H9 (cell line): ENCODE data around the gene OBSL1. TPM values are rescaled to one million over a fixed set of nuclear protein-coding genes. Genes with fewer than 3 reads are reported as not detected.
A peak's percentile ranks its signal among the peaks of the same experiment; 100 is the strongest.

Source experiments
- DNase-seq: peaks from one replicate; pipeline ENCODE4 v3.0.0-alpha.2; 2017
- H2AFZ ChIP-seq: one replicate; pipeline ENCODE4 v1.6.1; 2013; ENCODE audit warnings: mild to moderate bottlenecking, low read length, control low read depth, moderate library complexity
- H2AK5ac ChIP-seq: 2 replicates; pipeline ENCODE4 v1.6.1; 2013; ENCODE audit warnings: low read length, control low read depth, mixed read lengths; ENCODE audit not compliant: insufficient read length
- H2BK120ac ChIP-seq: one replicate; pipeline ENCODE4 v1.6.1; 2013; ENCODE audit warnings: low read depth, mild to moderate bottlenecking, low read length, control low read depth, inconsistent platforms; ENCODE audit not compliant: poor library complexity, severe bottlenecking
- H2BK12ac ChIP-seq: 2 replicates; pipeline ENCODE4 v1.6.1; 2013; ENCODE audit warnings: low read length, control low read depth, mixed read lengths, low read depth; ENCODE audit not compliant: insufficient read length
- H2BK15ac ChIP-seq: 2 replicates; pipeline ENCODE4 v1.6.1; 2013; ENCODE audit warnings: low read depth, low read length, control low read depth
- H2BK20ac ChIP-seq: one replicate; pipeline ENCODE4 v1.6.1; 2013; ENCODE audit warnings: low read depth, mild to moderate bottlenecking, low read length, control low read depth, inconsistent platforms; ENCODE audit not compliant: poor library complexity, severe bottlenecking
- H2BK5ac ChIP-seq: 2 replicates; pipeline ENCODE4 v1.6.1; 2013; ENCODE audit warnings: low read length, control low read depth, mixed read lengths; ENCODE audit not compliant: insufficient read length
- H3K14ac ChIP-seq: 2 replicates; pipeline ENCODE4 v1.6.1; 2013; ENCODE audit warnings: low read length, control low read depth; ENCODE audit not compliant: insufficient read depth
- H3K18ac ChIP-seq: 2 replicates; pipeline ENCODE4 v1.6.1; 2013; ENCODE audit warnings: low read depth, mild to moderate bottlenecking, mixed read lengths, low read length, control low read depth; ENCODE audit not compliant: insufficient read length
- H3K23ac ChIP-seq: 2 replicates; pipeline ENCODE4 v1.6.1; 2013; ENCODE audit warnings: low read length, control low read depth, mixed read lengths, low read depth; ENCODE audit not compliant: insufficient read length
- H3K23me2 ChIP-seq: 2 replicates; pipeline ENCODE4 v1.6.1; 2013; ENCODE audit warnings: low read depth, mild to moderate bottlenecking, mixed read lengths, low read length, control low read depth; ENCODE audit not compliant: insufficient read length, poor library complexity, severe bottlenecking
- H3K27ac ChIP-seq: 2 replicates; pipeline ENCODE4 v1.5.1; 2013; ENCODE audit warnings: low read length, control low read depth, mixed read lengths, low read depth; ENCODE audit not compliant: insufficient read length
- H3K27me3 ChIP-seq: 2 replicates; pipeline ENCODE4 v1.6.1; 2013; ENCODE audit warnings: low read length, control low read depth, inconsistent platforms; ENCODE audit not compliant: insufficient read depth
- H3K4ac ChIP-seq: 2 replicates; pipeline ENCODE4 v1.6.1; 2013; ENCODE audit warnings: low read depth, mild to moderate bottlenecking, control low read depth, inconsistent platforms, low read length, moderate library complexity
- H3K4me1 ChIP-seq: 2 replicates; pipeline ENCODE4 v1.6.1; 2013; ENCODE audit warnings: low read length, control low read depth, inconsistent platforms; ENCODE audit not compliant: insufficient read depth
- H3K4me2 ChIP-seq: 2 replicates; pipeline ENCODE4 v1.6.1; 2013; ENCODE audit warnings: low read length, control low read depth, mixed read lengths; ENCODE audit not compliant: insufficient read length, insufficient read depth
- H3K56ac ChIP-seq: 2 replicates; pipeline ENCODE4 v1.6.1; 2013; ENCODE audit warnings: low read depth, mild to moderate bottlenecking, mixed read lengths, low read length, control low read depth; ENCODE audit not compliant: insufficient read length
- H3K79me1 ChIP-seq: 2 replicates; pipeline ENCODE4 v1.6.1; 2013; ENCODE audit warnings: low read depth, mild to moderate bottlenecking, moderate library complexity, low read length, control low read depth, inconsistent platforms; ENCODE audit not compliant: insufficient read depth, poor library complexity, severe bottlenecking
- H3K79me2 ChIP-seq: 2 replicates; pipeline ENCODE4 v1.6.1; 2013; ENCODE audit warnings: low read length, control low read depth, inconsistent platforms; ENCODE audit not compliant: insufficient read depth
- H3K9ac ChIP-seq: 2 replicates; pipeline ENCODE4 v1.6.1; 2013; ENCODE audit warnings: low read length, control low read depth, mixed read lengths; ENCODE audit not compliant: insufficient read length; ENCODE audit errors: extremely low read depth
- H3K9me3 ChIP-seq: one replicate; pipeline ENCODE4 v1.6.1; 2013; ENCODE audit warnings: low read depth, low read length, inconsistent platforms; ENCODE audit not compliant: control insufficient read depth
- H3T11ph ChIP-seq: one replicate; pipeline ENCODE4 v1.6.1; 2013; ENCODE audit warnings: mild to moderate bottlenecking, low read length, control low read depth, inconsistent platforms
- H4K20me1 ChIP-seq: one replicate; pipeline ENCODE4 v1.6.1; 2013; ENCODE audit not compliant: control insufficient read depth, insufficient read length, insufficient read depth
- H4K5ac ChIP-seq: 2 replicates; pipeline ENCODE4 v1.6.1; 2013; ENCODE audit warnings: low read depth, mild to moderate bottlenecking, mixed read lengths, low read length, control low read depth; ENCODE audit not compliant: insufficient read length
- H4K8ac ChIP-seq: replicated peaks from 2 replicates; pipeline ENCODE4 v1.6.1; 2013; ENCODE audit warnings: low read length, control low read depth, mixed read lengths, low read depth; ENCODE audit not compliant: insufficient read length
- H4K91ac ChIP-seq: 2 replicates; pipeline ENCODE4 v1.6.1; 2013; ENCODE audit warnings: low read depth, mild to moderate bottlenecking, moderate library complexity, mixed read lengths, low read length, control low read depth; ENCODE audit not compliant: insufficient read length
- H3K27ac Mint-ChIP-seq, 3 experiments: 2 replicates in 2 of 3; 3 replicates in 1 of 3; pipeline ENCODE4 v1.8.0; 2020 to 2021; ENCODE audit warnings: mixed read lengths in 3 of 3, mild to moderate bottlenecking in 1 of 3, moderate library complexity in 1 of 3
- H3K27me3 Mint-ChIP-seq: 2 replicates; pipeline ENCODE4 v1.8.0; 2021; ENCODE audit warnings: low read depth, mild to moderate bottlenecking, moderate library complexity, mixed read lengths
- H3K36me3 Mint-ChIP-seq, 3 experiments: 2 replicates in 2 of 3; 3 replicates in 1 of 3; pipeline ENCODE4 v1.8.0; 2020 to 2021; ENCODE audit warnings: low read depth in 3 of 3, mixed read lengths in 3 of 3; ENCODE audit not compliant: insufficient read depth in 1 of 3
- H3K4me1 Mint-ChIP-seq, 2 experiments: 2 replicates each; pipeline ENCODE4 v1.8.0; 2020; ENCODE audit warnings: mixed read lengths in 2 of 2
- H3K4me3 Mint-ChIP-seq, 2 experiments: 2 replicates in 1 of 2; 3 replicates in 1 of 2; pipeline ENCODE4 v1.8.0; 2020 to 2021; ENCODE audit warnings: mild to moderate bottlenecking in 2 of 2, mixed read lengths in 2 of 2, moderate library complexity in 1 of 2
- H3K9me3 Mint-ChIP-seq, 2 experiments: 2 replicates in 1 of 2; 3 replicates in 1 of 2; pipeline ENCODE4 v1.8.0; 2020; ENCODE audit warnings: mild to moderate bottlenecking in 2 of 2, mixed read lengths in 2 of 2, moderate library complexity in 1 of 2
- CTCF ChIP-seq: fragments of 200-600 bp; sonication (generic); conservative IDR thresholded peaks from 3 replicates; pipeline ENCODE4 v1.8.0; 2021; ENCODE audit warnings: antibody characterized with exemption, mild to moderate bottlenecking
- WGBS: extraction: QIAGEN DNeasy Blood & Tissue Kit; methylation state at CpG from one replicate; pipeline ENCODE4 v1.1.7; 2013; ENCODE audit warnings: missing lambda C conversion rate, low lambda C conversion rate, mixed read lengths; ENCODE audit not compliant: insufficient read length; ENCODE audit errors: extremely low coverage; 5-methylcytosine and 5-hydroxymethylcytosine counted together
- total RNA-seq: library from RNA; stranded (reverse); gene quantifications from 2 replicates; pipeline ENCODE4 v1.2.1, GENCODE V29; 2021

Gene OBSL1
- total RNA-seq, 1 experiment from 2014 or later = 140 TPM

- Histone ChIP-seq H3K14ac (no peak overlapping the region), H3K56ac (no peak overlapping the region), H3K4ac (no peak overlapping the region), H3T11ph (no peak overlapping the region), H3K23me2 (peaks cover 11% of the 10 kb centered on the region), H2AK5ac (no peak overlapping the region), H3K27me3 (peaks cover 4% of the 10 kb centered on the region; the same call in 1 of the 2 replicates), H4K20me1 (no peaks in the 10 kb centered on the region), H3K4me2 (peak overlapping the region; percentile 83), H4K8ac (no peak overlapping the region), H3K23ac (no peak overlapping the region), H2BK15ac (no peak overlapping the region), H4K91ac (no peak overlapping the region), H2AFZ (no peak overlapping the region), H3K79me2 (no peaks in the 10 kb centered on the region), H2BK5ac (no peak overlapping the region), H3K9me3 (no peaks in the 10 kb centered on the region), H3K79me1 (no peaks in the 10 kb centered on the region), H2BK120ac (no peak overlapping the region), H3K9ac (no peak overlapping the region), H2BK12ac (no peak overlapping the region), H3K27ac (no peak overlapping the region), H2BK20ac (no peak overlapping the region), H3K18ac (no peak overlapping the region), H4K5ac (no peak overlapping the region), H3K4me1 (peaks cover 3% of the 10 kb centered on the region; the same call in 1 of the 2 replicates)
- no CpG with 5 or more reads among the region's 12 CpGs for WGBS
- Mint-ChIP-seq H3K36me3 (peaks cover 6 to 40% (median 30%) of the 10 kb centered on the region in 3 experiments; a peak in 6 of 7 replicates), H3K4me3 (peak overlapping the region; percentile 74 to 81), H3K27me3 (peaks cover 37% of the 10 kb centered on the region), H3K9me3 (no peaks in the 10 kb centered on the region), H3K4me1 (peaks cover 10 to 18% of the 10 kb centered on the region in 2 experiments), H3K27ac (no peak overlapping the region)
- no peak for TF ChIP-seq CTCF
- DNase-seq = no peak
Measured at GRCh38 chr2:219553463-219553963, 17.8 kb downstream of the OBSL1 start.
